NB4 (cell line): ENCODE results near the gene LILRA2.

Source experiments
- DNase-seq: peaks from one replicate; pipeline ENCODE4 v3.0.0; 2010; ENCODE audit warnings: low read depth
- H3K4me3 ChIP-seq: one replicate; pipeline ENCODE4 v1.5.1; 2011; ENCODE audit warnings: mild to moderate bottlenecking, low read depth, low read length, moderate library complexity
- MYC ChIP-seq: IDR thresholded peaks from 2 replicates; pipeline ENCODE4 v1.6.1; 2011; ENCODE audit warnings: low read depth, low read length
- POLR2A ChIP-seq: IDR thresholded peaks from 2 replicates; pipeline ENCODE4 v1.6.1; 2011; ENCODE audit warnings: mild to moderate bottlenecking; ENCODE audit not compliant: insufficient read length; ENCODE audit errors: extremely low read depth
- TF ChIP-seq, protein P1 (sequence below): IDR thresholded peaks from one replicate; pipeline ENCODE4 v1.5.1; 2012; ENCODE audit warnings: low read depth, low read length
- TF ChIP-seq, protein P2 (sequence below): IDR thresholded peaks from 2 replicates; pipeline ENCODE4 v1.6.1; 2011; ENCODE audit warnings: low read depth, low read length

Gene LILRA2

DNA sequence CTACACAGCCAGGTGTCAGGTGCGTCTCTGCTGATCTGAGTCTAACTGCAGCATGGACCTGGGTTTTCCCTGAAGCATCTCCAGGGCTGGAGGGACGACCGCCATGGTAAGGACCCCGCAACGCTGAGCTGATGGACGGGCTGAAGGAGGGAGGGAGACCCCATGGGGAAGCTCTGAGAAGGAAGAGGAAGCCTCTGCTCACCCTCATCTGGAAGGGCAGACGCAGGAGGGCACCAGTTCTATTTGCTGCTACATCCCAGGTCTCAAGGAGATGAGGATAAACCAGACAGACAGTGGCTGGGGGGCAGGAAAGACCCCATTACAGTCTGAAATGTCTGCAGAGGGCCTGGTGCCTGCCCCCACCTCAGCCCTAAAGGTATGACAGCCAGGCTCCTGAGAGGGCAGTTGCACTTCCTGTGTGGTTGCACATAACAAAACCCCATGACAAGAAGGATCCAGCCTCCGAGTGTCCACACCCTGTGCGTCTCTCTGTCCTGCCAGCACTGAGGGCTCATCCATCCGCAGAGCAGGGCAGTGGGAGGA lies at the start of gene LILRA2:
Gene LILRA2 (plus strand): TSS at position 461 of the 543 bp plus-strand sequence. CDS start 89 bp downstream, outside the sequence.
- peak within 1 kb of the TSS; percentile 40 for H3K4me3 ChIP-seq

GRCh38 chr19:54525636-54526035 lies 48.0 kb upstream of the LILRA2 start:
- no peak for DNase-seq
- no peak overlapping the region for H3K4me3 ChIP-seq
- TF ChIP-seq POLR2A, result no peak
- TF ChIP-seq, protein P1, sequence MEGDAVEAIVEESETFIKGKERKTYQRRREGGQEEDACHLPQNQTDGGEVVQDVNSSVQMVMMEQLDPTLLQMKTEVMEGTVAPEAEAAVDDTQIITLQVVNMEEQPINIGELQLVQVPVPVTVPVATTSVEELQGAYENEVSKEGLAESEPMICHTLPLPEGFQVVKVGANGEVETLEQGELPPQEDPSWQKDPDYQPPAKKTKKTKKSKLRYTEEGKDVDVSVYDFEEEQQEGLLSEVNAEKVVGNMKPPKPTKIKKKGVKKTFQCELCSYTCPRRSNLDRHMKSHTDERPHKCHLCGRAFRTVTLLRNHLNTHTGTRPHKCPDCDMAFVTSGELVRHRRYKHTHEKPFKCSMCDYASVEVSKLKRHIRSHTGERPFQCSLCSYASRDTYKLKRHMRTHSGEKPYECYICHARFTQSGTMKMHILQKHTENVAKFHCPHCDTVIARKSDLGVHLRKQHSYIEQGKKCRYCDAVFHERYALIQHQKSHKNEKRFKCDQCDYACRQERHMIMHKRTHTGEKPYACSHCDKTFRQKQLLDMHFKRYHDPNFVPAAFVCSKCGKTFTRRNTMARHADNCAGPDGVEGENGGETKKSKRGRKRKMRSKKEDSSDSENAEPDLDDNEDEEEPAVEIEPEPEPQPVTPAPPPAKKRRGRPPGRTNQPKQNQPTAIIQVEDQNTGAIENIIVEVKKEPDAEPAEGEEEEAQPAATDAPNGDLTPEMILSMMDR, result no peak
- TF ChIP-seq, protein P2, sequence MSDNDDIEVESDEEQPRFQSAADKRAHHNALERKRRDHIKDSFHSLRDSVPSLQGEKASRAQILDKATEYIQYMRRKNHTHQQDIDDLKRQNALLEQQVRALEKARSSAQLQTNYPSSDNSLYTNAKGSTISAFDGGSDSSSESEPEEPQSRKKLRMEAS, result no peak
- TF ChIP-seq MYC, result no peak

More for the DNA sequence above, at the start of gene LILRA2:
- TF ChIP-seq, protein P1, result no peak
- no peak for TF ChIP-seq POLR2A
- TF ChIP-seq, protein P2, result no peak
- TF ChIP-seq MYC, result no peak
- DNase-seq, result peak; percentile 67

- H3K4me3 ChIP-seq, result no peak overlapping the region
- DNase-seq, result no peak
- TF ChIP-seq MYC (no peak), POLR2A (no peak)
- TF ChIP-seq, protein P1, result no peak
- TF ChIP-seq, protein P2, result no peak
These were observed 46.6 kb upstream of the LILRA2 start for GRCh38 chr19:54526972-54527371.

- no peak overlapping the region for H3K4me3 ChIP-seq
- no peak for DNase-seq
- no peak for TF ChIP-seq POLR2A
- TF ChIP-seq, protein P1, result no peak
- TF ChIP-seq MYC, result no peak
- TF ChIP-seq, protein P2, result no peak
These were observed 42.7 kb upstream of the LILRA2 start for GRCh38 chr19:54530866-54531265.

DNA sequence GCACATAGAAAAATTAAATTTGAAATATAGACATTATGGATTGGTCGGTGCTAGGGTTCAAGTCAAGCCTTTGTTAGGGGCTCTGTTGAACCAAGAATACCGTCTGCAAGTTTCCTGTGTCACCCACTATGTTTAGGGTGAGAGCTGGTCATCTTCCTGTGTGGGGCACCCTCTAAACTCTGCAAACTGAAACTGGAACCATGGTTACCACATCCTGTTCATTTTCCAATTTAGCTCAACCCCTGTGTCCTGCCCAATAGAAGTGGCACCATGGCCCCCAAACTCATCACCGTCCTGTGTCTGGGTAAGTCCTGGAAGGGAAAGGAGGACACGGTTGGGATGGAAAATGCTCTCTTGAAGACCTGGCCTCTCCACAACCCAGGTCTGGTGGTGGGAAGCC lies 41.1 kb upstream of the LILRA2 start:
- peak; percentile 51 for DNase-seq
- H3K4me3 ChIP-seq, result no peak overlapping the region

More for the DNA sequence above, 41.1 kb upstream of the LILRA2 start:
- TF ChIP-seq POLR2A (no peak), MYC (no peak)
- TF ChIP-seq, protein P2, result no peak
- TF ChIP-seq, protein P1, result no peak
